Endothelial cell (in vitro differentiated cells): ENCODE data around the gene MRGPRF. TPM values are rescaled to one million over a fixed set of nuclear protein-coding genes. Genes with fewer than 3 reads are reported as not detected.

Source experiments
- DNase-seq: peaks from one replicate; pipeline ENCODE4 v3.0.0; 2021; ENCODE audit warnings: low spot score
- H3K27ac Mint-ChIP-seq: one replicate; pipeline ENCODE4 v1.8.0; 2021; ENCODE audit warnings: mixed read lengths, inconsistent platforms; ENCODE audit not compliant: unreplicated experiment
- H3K27me3 Mint-ChIP-seq: one replicate; pipeline ENCODE4 v1.8.0; 2021; ENCODE audit warnings: mild to moderate bottlenecking, moderate library complexity, mixed read lengths, inconsistent platforms; ENCODE audit not compliant: unreplicated experiment
- H3K36me3 Mint-ChIP-seq: one replicate; pipeline ENCODE4 v1.8.0; 2021; ENCODE audit warnings: mild to moderate bottlenecking, low read depth, mixed read lengths, inconsistent platforms; ENCODE audit not compliant: unreplicated experiment
- H3K4me1 Mint-ChIP-seq: one replicate; pipeline ENCODE4 v1.8.0; 2021; ENCODE audit warnings: mild to moderate bottlenecking, mixed read lengths, inconsistent platforms; ENCODE audit not compliant: unreplicated experiment
- H3K4me3 Mint-ChIP-seq: one replicate; pipeline ENCODE4 v1.8.0; 2021; ENCODE audit warnings: mild to moderate bottlenecking, mixed read lengths, inconsistent platforms; ENCODE audit not compliant: unreplicated experiment
- H3K9me3 Mint-ChIP-seq: one replicate; pipeline ENCODE4 v1.8.0; 2021; ENCODE audit warnings: mixed read lengths, inconsistent platforms; ENCODE audit not compliant: unreplicated experiment
- CTCF ChIP-seq: fragments of 200-600 bp; sonication (generic); IDR thresholded peaks from one replicate; pipeline ENCODE4 v1.5.0; 2021; ENCODE audit warnings: antibody characterized with exemption; ENCODE audit not compliant: unreplicated experiment
- total RNA-seq: library from RNA; stranded (reverse); fragmentation: NEBNext Ultra II Directional; extraction: Animal tissue kit (Norgen Biotek cat#: 25700); gene quantifications from one replicate; pipeline ENCODE4 v1.2.1, GENCODE V29; 2021; ENCODE audit not compliant: unreplicated experiment

MRGPRF gene
- total RNA-seq, 1 donor from 2014 or later, result 0.54 TPM

GRCh38 chr11:69037074-69037473 lies 24.0 kb upstream of the MRGPRF start:
- Mint-ChIP-seq H3K27me3 (peaks cover 4% of the 10 kb centered on the region), H3K27ac (no peak overlapping the region), H3K9me3 (no peaks in the 10 kb centered on the region), H3K36me3 (no peaks in the 10 kb centered on the region), H3K4me1 (no peaks in the 10 kb centered on the region), H3K4me3 (no peak overlapping the region)
- DNase-seq, result no peak
- TF ChIP-seq CTCF, result no peak

- H3K27me3 Mint-ChIP-seq, result peaks cover 4% of the 10 kb centered on the region
- DNase-seq, result no peak
- no peak overlapping the region for H3K27ac Mint-ChIP-seq
- H3K9me3 Mint-ChIP-seq, result no peaks in the 10 kb centered on the region
- H3K4me1 Mint-ChIP-seq, result no peaks in the 10 kb centered on the region
- H3K4me3 Mint-ChIP-seq, result no peak overlapping the region
- no peak for TF ChIP-seq CTCF
- H3K36me3 Mint-ChIP-seq, result no peaks in the 10 kb centered on the region
Observed at GRCh38 chr11:69035946-69036340, 22.9 kb upstream of the MRGPRF start.

GRCh38 chr11:69035150-69035945 lies 22.3 kb upstream of the MRGPRF start:
- Mint-ChIP-seq H3K27ac (no peak overlapping the region), H3K27me3 (peaks cover 4% of the 10 kb centered on the region), H3K9me3 (no peaks in the 10 kb centered on the region), H3K4me3 (no peak overlapping the region), H3K36me3 (no peaks in the 10 kb centered on the region), H3K4me1 (no peaks in the 10 kb centered on the region)
- TF ChIP-seq CTCF, result no peak
- no peak for DNase-seq

DNA sequence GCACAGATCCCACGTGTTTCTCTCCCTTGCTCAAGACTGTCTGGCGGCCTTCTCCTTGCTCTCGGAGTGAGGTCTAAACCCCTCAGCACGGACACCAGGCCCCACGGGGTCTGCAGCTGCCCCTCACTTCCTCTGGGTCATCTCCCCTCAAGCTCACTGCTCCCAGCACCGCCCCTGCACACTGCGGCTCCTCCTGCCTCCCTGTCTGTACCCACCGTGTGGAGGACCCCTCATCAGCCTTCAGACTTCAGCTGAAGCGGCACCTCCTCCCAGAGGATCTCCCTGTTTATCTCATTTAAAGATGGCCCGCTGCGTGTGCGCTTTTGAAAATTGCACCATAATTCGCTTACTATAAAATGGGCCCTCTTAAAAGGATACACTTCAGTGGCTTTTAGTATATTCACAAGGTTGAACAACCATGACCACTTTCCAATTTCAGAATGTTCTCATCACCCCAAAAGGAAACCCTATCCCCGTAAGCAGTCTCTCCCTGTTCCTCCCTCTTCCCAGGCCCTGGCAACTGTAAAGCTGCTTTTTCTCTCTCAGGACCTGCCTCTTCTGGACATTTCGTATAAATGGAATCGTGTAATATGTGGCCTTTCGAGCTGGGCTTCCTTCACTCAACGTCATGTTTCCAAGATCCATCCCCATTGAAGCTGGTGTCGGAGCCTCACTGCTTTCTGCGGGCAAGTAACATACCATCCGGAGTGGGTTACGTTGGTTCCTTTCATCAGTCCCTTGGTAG lies 21.2 kb upstream of the MRGPRF start:
- TF ChIP-seq CTCF, result no peak
- Mint-ChIP-seq H3K4me3 (no peak overlapping the region), H3K27ac (no peak overlapping the region), H3K27me3 (peaks cover 4% of the 10 kb centered on the region), H3K9me3 (no peaks in the 10 kb centered on the region), H3K4me1 (no peaks in the 10 kb centered on the region), H3K36me3 (no peaks in the 10 kb centered on the region)
- DNase-seq, result no peak

DNA sequence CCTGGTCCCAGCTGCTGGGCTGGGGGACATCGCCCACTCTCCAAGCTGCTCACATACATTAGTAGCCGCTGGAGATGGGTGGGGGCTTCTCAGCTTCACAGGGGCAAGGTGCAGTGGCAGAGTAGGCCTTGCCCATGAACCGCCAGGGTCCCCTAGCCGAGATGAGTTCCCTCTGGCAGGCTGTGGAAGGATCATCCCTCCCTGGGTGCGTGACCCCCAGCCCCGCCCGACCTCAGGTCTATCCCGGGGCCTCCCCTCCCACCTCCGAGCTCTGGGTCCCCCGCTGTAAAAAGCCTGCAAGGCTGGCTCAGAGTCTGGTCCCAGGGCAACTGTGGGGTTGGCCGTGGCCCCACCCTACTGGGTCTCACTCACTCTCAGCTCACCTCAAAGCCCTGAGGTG lies 20.4 kb upstream of the MRGPRF start:
- Mint-ChIP-seq H3K36me3 (no peaks in the 10 kb centered on the region), H3K4me3 (no peak overlapping the region), H3K4me1 (no peaks in the 10 kb centered on the region), H3K27ac (no peak overlapping the region), H3K27me3 (peaks cover 4% of the 10 kb centered on the region), H3K9me3 (no peaks in the 10 kb centered on the region)
- no peak for TF ChIP-seq CTCF
- no peak for DNase-seq
